ENCODE measurements around the gene ADAMTS16. TPM values are rescaled to one million over a fixed set of nuclear protein-coding genes. Genes with fewer than 3 reads are reported as not detected.

ADAMTS16 gene
- total RNA-seq, result 1 to 10 TPM in 1 of 4 donors, under 1 TPM in 2, not detected in 1; under 0.01 to 5.3 (median 0.16) TPM
- polyA plus RNA-seq, result under 1 TPM in 2 of 3 donors, not detected in 1; 0.04 to 0.60 TPM

- TF ChIP-seq EP300 (IDR thresholded peaks at IDR 0.05) (no peak), POLR2AphosphoS5 (IDR thresholded peaks at IDR 0.05) (no peak), POLR2A (IDR thresholded peaks at IDR 0.05) (no peak)
Measured at GRCh38 chr5:5139777-5140478, at the start of gene ADAMTS16. Gene ADAMTS16 (plus strand): TSS chr5:5140330. CDS start chr5:5140468, 138 bp downstream.

GRCh38 chr5:5092149-5092548, 48.0 kb upstream of the ADAMTS16 start:
- Histone ChIP-seq H3K27me3 (no peaks in the 10 kb centered on the region), H3K4me3 (no peak overlapping the region), H3K4me1 (no peaks in the 10 kb centered on the region), H3K27ac (no peak overlapping the region), H3K9me3 (no peaks in the 10 kb centered on the region), H3K36me3 (no peaks in the 10 kb centered on the region)
- WGBS, 2 donors, result 0 to 19% methylated on average over 1 of the region's 1 CpG
- intact Hi-C loops (cut with DNase I), result no loop called here
- no peak for DNase-seq
- no peak for TF ChIP-seq POLR2AphosphoS5 (IDR thresholded peaks at IDR 0.05)
- TF ChIP-seq POLR2A (IDR thresholded peaks at IDR 0.05), result no peak
- no peak for TF ChIP-seq EP300 (IDR thresholded peaks at IDR 0.05)
- no peak for TF ChIP-seq CTCF (IDR thresholded peaks at IDR 0.05)

More at GRCh38 chr5:5139777-5140478, at the start of gene ADAMTS16:
- Histone ChIP-seq H3K36me3 (no peaks in the 10 kb centered on the region), H3K27me3 (peaks cover 13 to 44% (median 22%) of the 10 kb centered on the region in 3 donors), H3K4me3 (peak within 1 kb of the TSS in 3 of 4 donors; percentile 17 to 39 (median 33)), H3K9me3 (no peaks in the 10 kb centered on the region), H3K4me1 (peaks cover 0 to 22% (median 21%) of the 10 kb centered on the region in 4 donors), H3K27ac (no peak within 1 kb of the TSS)
- no peak for DNase-seq
- intact Hi-C loops (cut with DNase I), result loop anchor here (5.0 kb wide), 1 partner anchor 263 kb away; no protein-coding TSS in a partner anchor
- 3 to 11% methylated on average over 76 of the region's 76 CpGs for WGBS, 2 donors

- no peak for TF ChIP-seq EP300 (IDR thresholded peaks at IDR 0.05)
- no peak for TF ChIP-seq POLR2AphosphoS5 (IDR thresholded peaks at IDR 0.05)
- no peak for TF ChIP-seq CTCF (IDR thresholded peaks at IDR 0.05)
- no peak for TF ChIP-seq POLR2A (IDR thresholded peaks at IDR 0.05)
- intact Hi-C loops (cut with DNase I), result no loop called here
- no peak for DNase-seq
- Histone ChIP-seq H3K27me3 (no peaks in the 10 kb centered on the region), H3K4me3 (no peak overlapping the region), H3K36me3 (no peaks in the 10 kb centered on the region), H3K9me3 (no peaks in the 10 kb centered on the region), H3K4me1 (no peaks in the 10 kb centered on the region), H3K27ac (no peak overlapping the region)
- 77 to 84% methylated on average over 4 of the region's 4 CpGs for WGBS, 2 donors
Measured at GRCh38 chr5:5100635-5101034, 39.5 kb upstream of the ADAMTS16 start.

GRCh38 chr5:5101676-5102075, 38.5 kb upstream of the ADAMTS16 start:
- intact Hi-C loops (cut with DNase I), result no loop called here
- Histone ChIP-seq H3K9me3 (no peaks in the 10 kb centered on the region), H3K27me3 (no peaks in the 10 kb centered on the region), H3K27ac (no peak overlapping the region), H3K4me3 (no peak overlapping the region), H3K36me3 (no peaks in the 10 kb centered on the region), H3K4me1 (no peaks in the 10 kb centered on the region)
- WGBS, 2 donors, result 60 to 67% methylated on average over 2 of the region's 2 CpGs
- no peak for TF ChIP-seq POLR2A (IDR thresholded peaks at IDR 0.05)
- no peak for TF ChIP-seq EP300 (IDR thresholded peaks at IDR 0.05)
- no peak for TF ChIP-seq CTCF (IDR thresholded peaks at IDR 0.05)
- TF ChIP-seq POLR2AphosphoS5 (IDR thresholded peaks at IDR 0.05), result no peak
- no peak for DNase-seq

- no peak overlapping the region for H3K27ac ChIP-seq
- TF ChIP-seq CTCF (IDR thresholded peaks at IDR 0.05), result no peak
- H3K4me1 ChIP-seq, result no peaks in the 10 kb centered on the region
- no peaks in the 10 kb centered on the region for H3K9me3 ChIP-seq
- no peaks in the 10 kb centered on the region for H3K27me3 ChIP-seq
- intact Hi-C loops (cut with DNase I), result no loop called here
- DNase-seq, result no peak
- H3K4me3 ChIP-seq, result no peak overlapping the region
- no peaks in the 10 kb centered on the region for H3K36me3 ChIP-seq
- WGBS, 2 donors, result 63 to 81% methylated on average over 4 of the region's 4 CpGs
Measured at GRCh38 chr5:5103245-5103644, 36.9 kb upstream of the ADAMTS16 start.
